Fibroblast of lung (primary cell): ENCODE data around the gene IGF2.

Source experiments
- EZH2 ChIP-seq: IDR thresholded peaks from 2 replicates; pipeline ENCODE4 v1.5.1; 2012; ENCODE audit warnings: low read length, control low read depth, mild to moderate bottlenecking; ENCODE audit errors: missing control alignments
- TF ChIP-seq, protein P1 (sequence below), 2 donors: IDR thresholded peaks in 1 of 2; conservative IDR thresholded peaks in 1 of 2; 1 replicate in 1 of 2; 2 replicates in 1 of 2; pipeline ENCODE4 v1.5.1; 2011 to 2012; ENCODE audit warnings: low read length in 2 of 2, control low read depth in 1 of 2, inconsistent platforms in 1 of 2, low read depth in 1 of 2, mild to moderate bottlenecking in 1 of 2

DNA sequence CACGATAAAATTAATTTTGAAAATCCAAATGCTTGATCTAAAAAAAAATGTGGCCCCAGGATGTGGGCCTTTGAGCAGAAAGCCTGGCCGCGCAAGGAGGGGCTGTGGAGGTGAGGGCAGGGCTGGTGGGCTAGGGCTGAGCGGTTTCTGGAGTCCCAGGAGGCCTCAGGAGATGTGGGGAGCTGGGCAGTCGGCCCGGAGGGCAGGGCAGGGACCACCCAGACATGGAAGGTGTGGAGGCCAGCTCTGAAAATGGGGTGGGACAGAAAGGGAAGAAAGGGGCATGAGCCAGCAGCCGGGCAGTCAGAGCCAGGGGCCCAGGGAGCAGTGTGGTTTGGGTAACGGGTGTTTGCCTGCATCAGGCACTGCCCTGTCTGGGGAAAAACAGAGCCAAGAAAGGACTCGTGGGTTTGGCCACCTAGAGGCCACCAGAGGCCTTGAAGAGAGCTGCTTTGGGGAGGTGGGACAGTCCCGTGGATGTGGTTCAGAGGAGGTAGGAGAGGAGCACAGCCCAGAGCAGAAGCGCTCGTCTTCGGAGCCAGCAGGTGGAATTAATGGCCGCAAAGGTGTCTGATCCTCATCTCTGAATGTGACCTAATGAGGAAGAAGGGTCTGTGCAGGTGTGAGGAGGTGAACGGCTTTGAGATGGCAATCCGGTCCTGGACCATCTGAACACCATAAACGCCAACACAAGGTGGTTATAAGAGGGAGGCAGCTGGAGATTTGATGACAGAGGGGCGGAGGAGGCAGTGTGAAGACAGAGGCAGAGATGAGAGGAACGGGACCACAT is 50.2 kb downstream of the IGF2 start:
- TF ChIP-seq, protein P1, sequence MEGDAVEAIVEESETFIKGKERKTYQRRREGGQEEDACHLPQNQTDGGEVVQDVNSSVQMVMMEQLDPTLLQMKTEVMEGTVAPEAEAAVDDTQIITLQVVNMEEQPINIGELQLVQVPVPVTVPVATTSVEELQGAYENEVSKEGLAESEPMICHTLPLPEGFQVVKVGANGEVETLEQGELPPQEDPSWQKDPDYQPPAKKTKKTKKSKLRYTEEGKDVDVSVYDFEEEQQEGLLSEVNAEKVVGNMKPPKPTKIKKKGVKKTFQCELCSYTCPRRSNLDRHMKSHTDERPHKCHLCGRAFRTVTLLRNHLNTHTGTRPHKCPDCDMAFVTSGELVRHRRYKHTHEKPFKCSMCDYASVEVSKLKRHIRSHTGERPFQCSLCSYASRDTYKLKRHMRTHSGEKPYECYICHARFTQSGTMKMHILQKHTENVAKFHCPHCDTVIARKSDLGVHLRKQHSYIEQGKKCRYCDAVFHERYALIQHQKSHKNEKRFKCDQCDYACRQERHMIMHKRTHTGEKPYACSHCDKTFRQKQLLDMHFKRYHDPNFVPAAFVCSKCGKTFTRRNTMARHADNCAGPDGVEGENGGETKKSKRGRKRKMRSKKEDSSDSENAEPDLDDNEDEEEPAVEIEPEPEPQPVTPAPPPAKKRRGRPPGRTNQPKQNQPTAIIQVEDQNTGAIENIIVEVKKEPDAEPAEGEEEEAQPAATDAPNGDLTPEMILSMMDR (conservative IDR thresholded peaks at IDR 0.05 in 1 of 2, IDR thresholded peaks at IDR 0.05 in 1 of 2; ENCODE audit: low read depth in 1 of 2, low read length in 2 of 2), result no peak
- no peak for TF ChIP-seq EZH2
